SK-N-MC (cell line): ENCODE measurements around the gene GTF3C1.

ENCODE experiments used
- EZH2 ChIP-seq: fragments of 200-600 bp; sonication (generic); IDR thresholded peaks from one replicate; pipeline ENCODE4 v1.6.1; 2017; ENCODE audit warnings: antibody characterized with exemption
- POLR2AphosphoS5 ChIP-seq: IDR thresholded peaks from 2 replicates; pipeline ENCODE4 v1.6.1; 2012; ENCODE audit warnings: mild to moderate bottlenecking, low read depth, low read length, borderline replicate concordance

- TF ChIP-seq EZH2 (no peak), POLR2AphosphoS5 (no peak)
Observed at GRCh38 chr16:27539636-27540035, 10.1 kb downstream of the GTF3C1 start.
